Vagina (tissue), 2 donors: ENCODE results near the gene MTNR1B.

Experiments
- CTCF ChIP-seq, 3 experiments: fragments of 450-650 bp in 2 of 3; fragments of 200-600 bp in 1 of 3; sonication (generic) in 1 of 3; IDR thresholded peaks; one replicate each; pipeline ENCODE4 v1.5.1; 2017 to 2019; ENCODE audit warnings: antibody characterized with exemption in 3 of 3, mild to moderate bottlenecking in 2 of 3, moderate library complexity in 2 of 3
- POLR2A ChIP-seq, 2 donors: fragments of 450-650 bp; IDR thresholded peaks; one replicate each; pipeline ENCODE4 v1.6.1; 2017; ENCODE audit warnings: antibody characterized with exemption in 2 of 2, mild to moderate bottlenecking in 2 of 2, moderate library complexity in 2 of 2
- POLR2AphosphoS5 ChIP-seq, 2 donors: sonication (generic); formaldehyde crosslinking; IDR thresholded peaks; one replicate each; pipeline ENCODE4 v1.9.0; 2017; ENCODE audit warnings: antibody characterized with exemption in 2 of 2, mild to moderate bottlenecking in 2 of 2, low read depth in 1 of 2; ENCODE audit not compliant: insufficient read depth in 1 of 2

GRCh38 chr11:93002380-93002779, 32.9 kb downstream of the MTNR1B start:
- TF ChIP-seq CTCF (IDR thresholded peaks at IDR 0.05) (no peak), POLR2A (IDR thresholded peaks at IDR 0.05) (no peak), POLR2AphosphoS5 (IDR thresholded peaks at IDR 0.05; ENCODE audit: insufficient read depth in 1 of 2, low read depth in 1 of 2) (no peak)
